HG03575 (cell line): ENCODE data around the gene ERAS.
"Not testable (repeated sequence)": the region's sequence is repeated elsewhere in the genome, so short reads cannot be mapped to it uniquely, and the experiment has no call there.

Source experiments
- ATAC-seq: cut with Tn5 transposase; IDR thresholded peaks from one replicate; pipeline ENCODE4 v1.9.1; 2021; ENCODE audit not compliant: unreplicated experiment, insufficient number of reproducible peaks, low FRiP score; ENCODE audit errors: extremely low read depth

The ERAS gene

DNA sequence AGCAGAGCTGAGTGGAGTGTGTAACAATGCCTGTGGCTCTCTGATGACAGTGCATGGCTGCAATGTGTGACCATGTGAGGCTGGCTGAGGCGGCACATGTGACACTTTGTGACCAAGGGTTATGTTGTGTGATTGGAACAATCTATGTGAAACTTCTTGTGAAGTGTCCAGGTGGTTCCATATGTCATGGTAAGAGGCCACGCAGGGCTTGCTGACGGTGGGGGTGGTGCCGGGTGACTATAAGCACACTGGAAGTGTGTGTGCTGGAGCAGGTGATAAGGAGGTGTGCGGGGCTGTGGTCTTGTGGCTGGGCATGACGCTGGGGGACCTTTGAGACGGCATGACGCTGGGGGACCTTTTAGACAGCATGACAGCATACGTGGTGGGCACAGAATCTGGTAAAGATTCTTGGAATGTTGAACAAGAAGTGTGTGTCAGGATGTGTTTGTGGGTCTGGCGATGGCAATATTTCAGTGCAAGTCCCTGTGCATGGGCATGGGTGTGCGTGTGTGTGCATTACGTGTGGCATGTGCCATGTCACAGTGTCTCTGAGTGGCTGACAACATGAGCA, 31.9 kb upstream of the ERAS start:
- ATAC-seq, result no peak

DNA sequence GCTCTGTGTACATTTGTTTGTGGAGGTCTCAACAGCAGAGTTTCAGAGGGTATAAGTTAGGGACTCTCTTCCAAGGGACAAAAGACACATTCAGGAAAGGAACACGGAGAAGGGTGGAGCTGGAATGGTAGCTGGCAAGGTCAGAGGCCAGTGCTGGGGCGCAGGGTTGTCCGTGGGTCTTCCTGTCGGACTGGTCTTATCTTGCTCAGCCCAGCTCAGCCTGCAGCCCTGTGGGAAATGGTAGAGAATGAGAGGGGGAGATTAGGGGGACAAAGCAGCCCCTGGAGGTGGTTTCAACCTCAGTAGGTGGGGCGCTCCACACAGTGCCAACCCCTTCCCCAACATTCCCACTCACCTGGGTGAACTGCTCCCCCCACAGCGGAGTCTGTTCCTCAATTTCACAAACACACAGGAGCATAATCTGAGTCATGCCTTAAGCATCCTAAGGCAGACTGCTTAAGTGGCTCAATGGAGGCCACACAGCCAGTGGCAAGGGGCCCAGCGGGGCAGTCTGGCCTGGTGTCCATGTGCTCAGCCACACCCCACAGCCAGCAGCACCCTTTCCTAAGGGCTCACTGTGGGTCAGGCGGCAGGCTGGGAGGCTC, 31.3 kb upstream of the ERAS start:
- ATAC-seq, result no peak

DNA sequence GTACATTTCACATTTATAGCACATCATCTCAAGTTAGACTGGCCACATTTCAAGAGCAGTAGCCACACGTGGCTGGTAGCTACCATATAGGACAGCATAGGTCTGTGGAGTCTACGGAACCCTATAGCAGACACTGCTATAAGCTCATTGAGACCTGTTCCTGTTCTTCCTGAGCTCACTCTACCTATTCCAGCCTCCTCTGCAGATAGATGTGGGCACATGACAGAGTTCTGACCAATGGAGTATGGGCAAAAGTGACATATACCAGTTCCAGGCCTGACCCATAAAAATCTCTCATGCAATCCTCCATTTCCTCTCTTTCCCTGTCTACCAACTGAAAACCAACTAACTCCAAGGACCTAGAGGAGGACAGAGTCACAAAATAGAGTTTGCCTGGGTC, 28.0 kb upstream of the ERAS start:
- ATAC-seq, result no peak

DNA sequence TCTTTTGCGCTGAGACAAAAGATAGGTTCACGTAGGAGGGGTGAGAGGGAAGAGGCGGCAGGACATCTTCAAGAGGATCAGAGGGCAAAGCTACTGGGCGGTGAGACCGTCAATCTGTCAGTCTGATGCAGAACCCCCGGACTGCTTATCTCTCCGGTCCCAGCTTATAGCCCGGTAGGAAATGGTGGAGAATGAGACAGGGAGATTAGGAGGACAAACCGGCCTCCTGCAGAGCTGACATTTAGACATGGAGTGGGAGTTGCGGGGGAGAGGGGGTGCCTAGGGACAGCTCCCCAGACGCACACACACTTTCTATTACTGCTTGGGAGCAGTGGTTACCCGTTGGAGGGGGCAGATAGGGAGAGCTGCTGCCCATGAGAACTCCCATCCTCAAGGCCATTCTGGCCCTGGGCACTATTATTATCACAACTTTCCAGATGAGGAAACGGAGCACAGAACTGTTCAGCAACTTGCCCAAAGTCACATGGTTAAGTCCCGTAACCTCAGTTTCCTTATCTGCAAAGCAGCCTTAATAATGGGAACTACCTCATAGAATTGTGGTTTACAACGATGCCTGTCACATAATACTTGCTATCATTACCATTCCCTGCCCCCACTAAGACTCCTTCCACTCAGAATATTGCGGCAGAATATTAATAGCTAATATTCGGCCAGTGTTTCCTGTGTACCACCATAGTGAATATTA, 25.6 kb upstream of the ERAS start:
- no peak for ATAC-seq

DNA sequence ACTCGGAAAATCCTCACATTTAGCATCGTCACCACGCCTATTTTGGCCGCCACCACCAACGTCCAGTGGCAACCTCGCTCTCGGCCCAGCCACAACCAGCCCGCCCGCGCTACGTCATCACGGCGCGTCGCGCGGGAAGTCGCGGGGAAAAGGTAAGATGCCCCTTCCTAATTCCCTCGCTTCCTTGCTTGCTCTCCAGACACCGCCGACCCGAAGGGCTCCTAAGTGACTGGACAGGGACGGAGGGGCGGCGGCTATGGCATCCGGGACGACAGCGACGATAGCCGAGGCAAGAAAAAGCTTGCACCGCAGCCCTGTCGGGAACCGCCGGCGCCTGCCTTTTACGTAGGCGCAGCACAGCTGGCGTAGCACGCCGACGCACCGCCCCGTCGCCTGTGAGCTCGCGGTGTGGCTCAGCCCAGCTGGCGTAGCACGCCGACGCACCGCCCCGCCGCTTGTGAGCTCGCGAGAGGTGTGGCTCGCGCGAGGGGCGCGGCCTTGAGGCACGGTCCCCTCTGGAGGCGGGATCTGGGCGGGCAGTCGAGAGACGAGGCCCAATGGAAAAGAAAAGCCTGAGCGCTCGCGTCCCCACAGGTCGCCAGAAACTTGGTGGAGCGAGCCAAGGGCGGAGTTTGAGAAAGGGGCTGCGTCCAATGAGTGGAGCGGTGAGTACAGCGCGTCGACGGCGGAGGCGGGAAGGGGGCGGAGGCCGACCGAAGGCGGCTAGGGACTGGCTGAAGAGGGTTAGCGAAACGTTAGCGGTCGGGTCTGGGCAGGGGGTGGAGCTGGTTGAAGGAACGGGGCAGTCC, 24.8 kb upstream of the ERAS start, which contains the start of gene HDAC6:
Gene HDAC6, plus strand, starts transcription at position 788 of the 809 bp plus-strand sequence. CDS start 626 bp downstream, outside the sequence.
- ATAC-seq, result peak; percentile 75

DNA sequence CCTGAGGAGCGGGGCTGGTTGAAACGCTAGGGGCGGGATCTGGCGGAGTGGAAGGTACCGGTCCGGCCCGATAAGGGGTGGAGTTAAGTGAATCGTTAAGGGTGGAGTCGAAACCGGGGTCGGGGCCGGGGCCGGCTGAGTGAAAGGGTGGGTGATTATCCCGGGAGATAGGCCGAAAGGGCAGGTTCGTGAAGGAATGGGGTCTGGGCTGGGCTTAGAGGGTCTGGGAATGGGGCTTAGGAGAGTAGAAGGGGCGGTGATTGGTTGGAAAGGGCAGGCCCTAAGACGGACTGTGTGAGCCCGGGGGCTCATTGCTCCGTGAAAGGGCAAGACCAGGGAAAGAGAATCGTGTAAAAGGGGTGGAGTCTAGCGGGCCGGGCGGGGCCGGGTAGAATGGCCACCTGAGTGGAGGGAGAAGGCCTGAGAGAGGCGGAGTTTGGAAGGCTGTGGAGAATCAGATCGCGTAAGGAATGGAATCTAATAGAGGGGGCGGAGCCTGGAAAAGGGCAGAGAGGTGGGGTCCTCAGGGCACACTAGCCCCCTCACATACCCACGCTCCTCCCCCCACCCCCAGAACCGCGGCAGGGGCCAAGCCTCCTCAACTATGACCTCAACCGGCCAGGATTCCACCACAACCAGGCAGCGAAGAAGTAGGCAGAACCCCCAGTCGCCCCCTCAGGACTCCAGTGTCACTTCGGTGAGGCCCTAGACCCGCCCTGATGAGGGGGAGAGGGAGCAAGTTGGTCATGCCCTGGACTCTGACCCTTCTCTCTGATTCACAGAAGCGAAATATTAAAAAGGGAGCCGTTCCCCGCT, 24.0 kb upstream of the ERAS start:
- ATAC-seq, result peak; percentile 19

DNA sequence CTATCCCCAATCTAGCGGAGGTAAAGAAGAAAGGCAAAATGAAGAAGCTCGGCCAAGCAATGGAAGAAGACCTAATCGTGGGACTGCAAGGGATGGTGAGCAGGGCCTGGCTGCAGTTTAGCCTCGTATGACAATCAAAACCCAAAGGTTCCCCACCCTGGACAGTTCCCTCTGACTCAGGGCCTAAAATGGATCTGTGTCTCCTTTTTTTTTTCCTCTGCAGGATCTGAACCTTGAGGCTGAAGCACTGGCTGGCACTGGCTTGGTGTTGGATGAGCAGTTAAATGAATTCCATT, 23.5 kb upstream of the ERAS start:
- no peak for ATAC-seq

DNA sequence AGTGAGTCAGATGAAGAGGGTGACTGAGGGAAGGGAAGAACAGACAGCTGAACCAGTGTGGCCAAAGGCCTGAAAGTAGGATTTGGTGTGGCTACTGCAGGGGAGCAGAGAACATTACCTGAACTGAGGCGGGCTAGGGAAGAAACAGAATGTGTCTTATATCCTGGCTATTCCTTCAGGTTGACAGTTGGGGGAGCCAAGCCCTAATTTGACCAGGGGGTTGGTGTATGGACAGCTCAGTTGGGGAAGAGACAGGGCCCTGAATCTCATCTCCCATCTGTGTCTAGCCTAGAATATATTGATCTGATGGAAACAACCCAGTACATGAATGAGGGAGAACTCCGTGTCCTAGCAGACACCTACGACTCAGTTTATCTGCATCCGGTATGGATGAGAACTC, 20.2 kb upstream of the ERAS start:
- ATAC-seq, result no peak

DNA sequence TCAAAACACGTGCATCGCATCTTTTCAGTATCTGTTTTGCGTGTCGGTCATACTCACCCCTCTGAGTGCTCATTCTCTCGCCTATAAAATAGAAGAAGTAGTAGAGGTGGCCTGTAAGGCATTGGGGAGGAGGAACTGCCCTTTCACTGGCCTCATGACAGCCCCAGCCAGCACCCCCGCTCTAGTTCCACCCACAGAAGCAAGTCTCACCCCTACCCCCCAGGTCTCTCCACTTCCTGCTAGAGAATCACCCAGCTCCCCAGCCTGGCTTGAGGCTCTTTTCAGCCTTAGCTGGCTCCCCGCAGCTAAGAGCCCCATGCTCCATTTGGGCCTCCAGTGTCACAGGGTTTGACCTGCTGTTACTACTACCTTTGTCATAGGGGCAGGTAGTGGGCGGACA, 12.7 kb upstream of the ERAS start:
- ATAC-seq, result no peak

DNA sequence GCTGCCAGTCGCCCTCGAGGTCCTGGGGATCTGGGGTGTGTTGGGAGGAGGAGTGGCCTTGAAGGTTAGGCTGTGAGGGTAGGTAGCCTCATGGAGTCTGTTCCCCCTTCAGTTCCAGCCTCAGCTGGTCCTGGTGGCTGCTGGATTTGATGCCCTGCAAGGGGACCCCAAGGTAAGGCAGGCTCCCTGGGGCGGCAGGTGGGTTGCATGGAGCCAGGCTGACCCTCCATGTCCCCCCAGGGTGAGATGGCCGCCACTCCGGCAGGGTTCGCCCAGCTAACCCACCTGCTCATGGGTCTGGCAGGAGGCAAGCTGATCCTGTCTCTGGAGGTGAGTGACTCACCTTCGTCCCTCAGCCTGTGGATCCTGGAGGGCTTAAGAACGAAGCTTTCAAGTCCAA, 11.6 kb upstream of the ERAS start:
- no peak for ATAC-seq

DNA sequence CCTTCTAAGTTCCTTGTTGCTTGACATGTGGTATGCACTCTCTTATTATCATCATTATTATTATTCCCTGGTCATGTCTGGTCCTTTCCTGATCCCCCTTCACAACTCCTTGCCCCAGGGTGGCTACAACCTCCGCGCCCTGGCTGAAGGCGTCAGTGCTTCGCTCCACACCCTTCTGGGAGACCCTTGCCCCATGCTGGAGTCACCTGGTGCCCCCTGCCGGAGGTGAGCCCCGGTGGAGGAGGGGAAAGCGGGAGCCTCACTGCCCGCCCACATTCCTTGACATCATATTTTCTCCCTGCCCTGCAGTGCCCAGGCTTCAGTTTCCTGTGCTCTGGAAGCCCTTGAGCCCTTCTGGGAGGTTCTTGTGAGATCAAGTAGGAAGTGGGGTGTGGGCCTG, 11.0 kb upstream of the ERAS start:
- ATAC-seq, result no peak

DNA sequence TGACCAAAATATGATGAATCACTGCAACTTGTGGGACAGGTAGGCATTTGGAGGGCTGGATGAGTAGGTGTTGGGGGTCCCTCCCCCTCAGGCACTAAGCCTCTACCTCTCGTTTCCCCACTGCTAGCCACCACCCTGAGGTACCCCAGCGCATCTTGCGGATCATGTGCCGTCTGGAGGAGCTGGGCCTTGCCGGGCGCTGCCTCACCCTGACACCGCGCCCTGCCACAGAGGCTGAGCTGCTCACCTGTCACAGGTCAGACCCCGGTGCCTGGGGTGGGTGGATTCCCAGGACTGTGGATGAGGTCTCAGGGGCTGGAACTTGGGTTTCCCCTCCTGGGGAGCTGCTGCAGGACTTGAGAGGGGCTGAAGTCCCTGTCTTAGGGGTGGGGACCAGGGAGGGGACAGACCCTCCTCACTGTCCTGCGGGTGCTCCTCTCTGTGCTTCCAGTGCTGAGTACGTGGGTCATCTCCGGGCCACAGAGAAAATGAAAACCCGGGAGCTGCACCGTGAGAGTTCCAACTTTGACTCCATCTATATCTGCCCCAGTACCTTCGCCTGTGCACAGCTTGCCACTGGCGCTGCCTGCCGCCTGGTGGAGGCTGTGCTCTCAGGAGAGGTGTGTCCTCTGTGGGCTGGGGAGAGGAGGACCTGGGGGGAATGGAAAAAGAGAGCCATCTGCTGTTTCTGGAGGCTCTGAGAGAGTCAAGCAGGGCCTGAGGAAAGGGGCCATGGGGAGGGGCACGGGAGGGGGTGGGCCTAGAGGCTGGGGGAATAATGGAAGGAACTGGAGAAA, 10.1 kb upstream of the ERAS start:
- ATAC-seq, result no peak

DNA sequence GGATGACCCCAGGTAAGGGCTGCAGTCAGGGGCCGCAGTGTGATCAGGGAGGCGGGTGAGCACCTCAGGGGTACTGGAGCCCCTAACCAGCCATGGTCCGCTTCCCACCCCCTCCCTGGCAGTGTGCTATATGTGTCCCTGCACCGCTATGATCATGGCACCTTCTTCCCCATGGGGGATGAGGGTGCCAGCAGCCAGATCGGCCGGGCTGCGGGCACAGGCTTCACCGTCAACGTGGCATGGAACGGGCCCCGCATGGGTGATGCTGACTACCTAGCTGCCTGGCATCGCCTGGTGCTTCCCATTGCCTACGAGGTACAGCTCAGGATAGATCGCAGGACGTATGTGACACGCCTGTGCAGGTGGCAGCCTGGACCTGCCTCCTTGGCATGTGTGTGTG, 8.2 kb upstream of the ERAS start:
- ATAC-seq, result no peak

DNA sequence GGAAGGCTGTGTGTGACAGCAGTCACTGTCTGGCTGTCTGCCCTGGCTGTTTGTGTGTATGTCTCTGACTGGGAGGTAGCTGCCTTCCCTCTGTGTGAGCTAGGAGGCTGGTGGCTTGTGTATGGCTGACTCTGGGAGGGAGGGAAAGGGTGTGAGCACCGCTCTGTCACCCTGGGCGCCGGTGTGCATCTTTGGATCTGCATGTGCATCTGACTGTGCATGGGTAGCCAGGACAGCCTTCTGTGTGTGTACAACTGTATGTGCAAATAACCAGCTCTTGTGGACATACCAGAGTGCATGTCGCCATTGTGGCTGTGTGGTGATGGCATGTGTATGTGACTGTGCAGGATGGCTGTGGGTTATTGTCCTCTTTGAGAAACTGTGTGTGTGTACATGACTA, 7.4 kb upstream of the ERAS start:
- no peak for ATAC-seq

DNA sequence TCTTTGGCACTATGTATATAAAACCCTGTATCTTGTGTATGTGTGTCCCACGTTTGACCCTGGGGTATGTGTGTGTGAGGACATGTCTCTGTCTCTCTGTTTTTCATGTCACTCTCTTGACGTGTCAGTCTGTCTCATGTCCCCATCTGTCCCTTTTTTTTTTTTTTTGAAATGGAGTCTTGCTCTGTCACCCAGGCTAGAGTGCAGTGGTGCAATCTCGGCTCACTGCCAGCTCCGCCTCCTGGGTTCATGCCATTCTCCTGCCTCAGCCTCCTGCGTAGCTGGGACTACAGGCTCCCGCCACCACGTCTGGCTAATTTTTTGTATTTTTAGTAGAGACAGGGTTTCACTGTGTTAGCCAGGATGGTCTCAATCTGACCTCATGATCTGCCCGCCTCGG, 6.9 kb upstream of the ERAS start:
- ATAC-seq, result not testable (repeated sequence)

DNA sequence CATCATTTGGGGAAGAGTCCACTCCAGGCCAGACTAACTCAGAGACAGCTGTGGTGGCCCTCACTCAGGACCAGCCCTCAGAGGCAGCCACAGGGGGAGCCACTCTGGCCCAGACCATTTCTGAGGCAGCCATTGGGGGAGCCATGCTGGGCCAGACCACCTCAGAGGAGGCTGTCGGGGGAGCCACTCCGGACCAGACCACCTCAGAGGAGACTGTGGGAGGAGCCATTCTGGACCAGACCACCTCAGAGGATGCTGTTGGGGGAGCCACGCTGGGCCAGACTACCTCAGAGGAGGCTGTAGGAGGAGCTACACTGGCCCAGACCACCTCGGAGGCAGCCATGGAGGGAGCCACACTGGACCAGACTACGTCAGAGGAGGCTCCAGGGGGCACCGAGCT, 3.3 kb upstream of the ERAS start:
- ATAC-seq, result no peak

DNA sequence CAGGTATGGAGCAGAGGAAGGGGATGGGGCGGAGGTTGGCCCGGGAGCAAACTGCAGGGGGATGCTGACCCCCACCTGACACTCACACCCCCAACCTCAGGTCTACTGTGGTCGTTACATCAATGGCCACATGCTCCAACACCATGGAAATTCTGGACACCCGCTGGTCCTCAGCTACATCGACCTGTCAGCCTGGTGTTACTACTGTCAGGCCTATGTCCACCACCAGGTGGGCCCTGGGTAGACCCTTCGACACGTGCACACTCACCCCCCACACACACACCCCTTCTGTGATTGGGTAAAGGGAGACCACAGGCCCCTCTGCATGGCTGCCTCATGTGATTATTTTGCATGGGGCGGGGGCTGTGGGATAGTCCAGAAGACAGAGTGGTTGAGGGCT, 2.2 kb upstream of the ERAS start:
- ATAC-seq, result no peak

DNA sequence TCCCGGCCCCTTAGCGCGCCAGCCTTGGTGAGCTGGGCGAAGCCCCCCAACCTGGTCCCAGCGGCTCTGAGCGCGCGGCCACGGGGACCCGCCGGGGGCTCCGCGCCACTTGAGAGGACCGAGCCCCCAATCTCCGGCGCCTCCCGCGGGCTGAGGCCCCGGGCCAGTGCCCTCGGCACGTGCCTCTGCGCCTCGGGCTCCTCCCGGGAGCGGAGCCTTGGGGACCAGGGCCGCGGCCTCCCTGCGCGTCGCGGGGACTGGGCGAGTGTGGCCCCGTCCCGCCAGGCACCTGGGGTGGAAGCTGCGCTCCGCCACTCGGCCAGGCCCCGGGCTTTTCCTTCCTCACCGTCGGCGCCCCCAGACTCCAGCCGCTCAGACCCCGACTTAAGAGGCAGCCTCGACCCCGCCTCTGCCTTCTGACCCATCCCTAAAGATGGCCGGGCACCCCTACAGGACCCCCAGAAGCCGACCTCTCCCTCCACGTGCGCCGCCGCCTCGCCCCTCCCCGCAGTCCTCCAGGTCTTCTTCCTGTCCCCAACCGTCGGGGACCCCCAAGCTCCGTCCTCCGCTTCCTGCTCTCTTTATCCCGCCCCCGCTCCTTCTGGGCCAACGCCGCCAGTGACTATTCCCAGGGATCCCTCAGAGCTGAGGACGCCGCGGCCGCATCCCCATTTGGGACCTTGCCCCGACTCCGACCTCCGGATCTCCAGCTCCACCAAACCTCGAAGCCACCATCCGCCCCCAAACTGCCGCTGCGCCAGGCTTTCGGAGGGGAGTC, 752 bp downstream of the ERAS start:
- no peak for ATAC-seq
